Erythroblast (primary cell): ENCODE data around the gene MAST2.

ENCODE experiments used
- GATA1 ChIP-seq: IDR thresholded peaks from 2 replicates; pipeline ENCODE4 v1.6.1; 2011; ENCODE audit warnings: low read depth, mild to moderate bottlenecking, control low read depth, low read length, moderate library complexity
- POLR2A ChIP-seq: IDR thresholded peaks from 2 replicates; pipeline ENCODE4 v1.6.1; 2011; ENCODE audit warnings: mild to moderate bottlenecking, low read length

DNA sequence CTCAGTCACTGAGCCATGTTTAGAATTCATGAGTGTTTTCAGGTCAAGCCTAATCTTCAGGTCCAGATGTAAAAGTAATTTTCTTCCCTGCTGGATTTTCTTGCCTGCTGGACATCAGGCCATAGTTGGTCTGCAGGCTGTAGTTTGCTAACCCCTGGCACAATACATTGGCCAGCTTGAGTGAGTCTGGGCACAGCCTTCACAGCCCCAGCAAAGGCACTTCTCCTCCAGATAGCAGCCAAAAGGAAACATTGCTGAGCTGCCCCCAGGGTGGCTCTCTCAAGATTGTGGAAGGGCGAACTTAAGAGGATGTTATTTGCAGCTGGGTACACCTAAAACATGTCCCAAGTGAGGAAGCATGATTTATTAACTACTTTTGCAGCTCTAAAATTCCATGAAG, 202.2 kb downstream of the MAST2 start:
- no peak for TF ChIP-seq POLR2A
- TF ChIP-seq GATA1, result no peak
